A673 (cell line): ENCODE measurements around the gene TSHZ2. TPM values are rescaled to one million over a fixed set of nuclear protein-coding genes. Genes with fewer than 3 reads are reported as not detected.

ENCODE experiments used
- BruUV-seq: library from RNA; stranded (reverse); fragments of 400-500 nt; replicated peaks from 2 replicates; lab custom pipeline; 2021; lab: Mats Ljungman, UMichigan
- CTCF ChIA-PET: fragments of 300-600 bp; sonication (Branson Sonifier 250); formaldehyde crosslinking; loops from one replicate; lab custom pipeline; 2022; ENCODE audit warnings: antibody characterized with exemption; lab: Charles Lee
- POLR2A ChIA-PET: fragments of 300-600 bp; sonication (Branson Sonifier 250); formaldehyde crosslinking; loops from one replicate; lab custom pipeline; 2022; ENCODE audit warnings: antibody characterized with exemption; ENCODE audit not compliant: low non-redundant PET; lab: Charles Lee
- DNase-seq: peaks from one replicate; pipeline ENCODE4 v3.0.0-alpha.2; 2015; ENCODE audit warnings: low spot score
- H3K27ac ChIP-seq: fragments of 200-600 bp; sonication (generic); 2 replicates; pipeline ENCODE4 v1.5.1; 2016; ENCODE audit warnings: mixed run types, low read depth, mild to moderate bottlenecking, mixed read lengths, antibody characterized with exemption, low read length; ENCODE audit not compliant: poor library complexity, severe bottlenecking
- H3K27me3 ChIP-seq: fragments of 200-600 bp; sonication (generic); replicated peaks from 2 replicates; pipeline ENCODE4 v1.6.1; 2017; ENCODE audit warnings: mixed run types, low read depth, mild to moderate bottlenecking, mixed read lengths, antibody characterized with exemption, low read length; ENCODE audit not compliant: insufficient read depth, poor library complexity
- H3K36me3 ChIP-seq: fragments of 200-600 bp; sonication (generic); 2 replicates; pipeline ENCODE4 v1.6.1; 2016; ENCODE audit warnings: mixed run types, mild to moderate bottlenecking, mixed read lengths, antibody characterized with exemption, low read length; ENCODE audit not compliant: insufficient read depth, poor library complexity, severe bottlenecking
- H3K4me1 ChIP-seq: fragments of 200-600 bp; sonication (generic); 2 replicates; pipeline ENCODE4 v1.6.1; 2017; ENCODE audit warnings: mixed run types, mild to moderate bottlenecking, mixed read lengths, antibody characterized with exemption, low read length; ENCODE audit not compliant: insufficient read depth, poor library complexity, severe bottlenecking
- H3K4me3 ChIP-seq: fragments of 200-600 bp; sonication (generic); 2 replicates; pipeline ENCODE4 v1.5.1; 2016; ENCODE audit warnings: low read depth, mixed run types, mild to moderate bottlenecking, mixed read lengths, low read length; ENCODE audit not compliant: poor library complexity, severe bottlenecking
- H3K9me3 ChIP-seq: fragments of 200-600 bp; sonication (generic); 2 replicates; pipeline ENCODE4 v1.6.1; 2016; ENCODE audit warnings: mixed run types, low read depth, mild to moderate bottlenecking, mixed read lengths, antibody characterized with exemption, low read length; ENCODE audit not compliant: poor library complexity, severe bottlenecking
- EZH2 ChIP-seq: fragments of 200-600 bp; sonication (generic); IDR thresholded peaks from 2 replicates; pipeline ENCODE4 v1.6.1; 2017; ENCODE audit warnings: borderline replicate concordance, low read depth, mild to moderate bottlenecking, mixed read lengths, antibody characterized with exemption, low read length; ENCODE audit not compliant: poor library complexity, severe bottlenecking
- intact Hi-C: fragments of 100-400 bp; cut with micrococcal nuclease; formaldehyde crosslinking; loops from one replicate; pipeline ENCODE4 v1.10.0; 2022; ENCODE audit not compliant: unreplicated experiment
- total RNA-seq: library from RNA; stranded (reverse); gene quantifications from 2 replicates; pipeline ENCODE4 v1.2.3, GENCODE V29; 2021
- TF ChIP-seq, protein P1 (sequence below): fragments of 300-800, 200-600 bp; sonication (generic); conservative IDR thresholded peaks from 2 replicates; pipeline ENCODE4 v1.5.1; 2017; ENCODE audit warnings: low read depth, mild to moderate bottlenecking, antibody characterized with exemption, low read length, moderate library complexity, mixed read lengths

The TSHZ2 gene
- total RNA-seq, 1 experiment from 2014 or later = 4.1 TPM

DNA sequence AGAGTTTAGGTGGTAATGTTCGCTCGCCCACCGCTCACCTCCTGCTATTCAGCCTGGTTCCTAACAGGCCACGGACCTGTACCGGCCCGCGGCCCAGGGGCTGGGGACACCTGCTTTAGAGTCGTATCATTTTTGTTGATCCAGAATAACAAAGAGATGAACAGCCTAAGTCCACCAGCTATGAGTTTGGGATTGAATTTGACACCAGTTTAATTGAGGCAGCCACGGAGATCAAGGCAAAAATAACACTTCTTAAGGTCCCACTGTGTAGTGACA, 108.5 kb downstream of the TSHZ2 start:
- DNase-seq = no peak
- ChIA-PET POLR2A (interaction anchor here (0.6 kb wide), 1 partner anchor 25 kb away, joined by 3 read pairs; no protein-coding TSS in a partner anchor), CTCF (no interaction called here)
- no peak for TF ChIP-seq EZH2
- TF ChIP-seq, protein P1, sequence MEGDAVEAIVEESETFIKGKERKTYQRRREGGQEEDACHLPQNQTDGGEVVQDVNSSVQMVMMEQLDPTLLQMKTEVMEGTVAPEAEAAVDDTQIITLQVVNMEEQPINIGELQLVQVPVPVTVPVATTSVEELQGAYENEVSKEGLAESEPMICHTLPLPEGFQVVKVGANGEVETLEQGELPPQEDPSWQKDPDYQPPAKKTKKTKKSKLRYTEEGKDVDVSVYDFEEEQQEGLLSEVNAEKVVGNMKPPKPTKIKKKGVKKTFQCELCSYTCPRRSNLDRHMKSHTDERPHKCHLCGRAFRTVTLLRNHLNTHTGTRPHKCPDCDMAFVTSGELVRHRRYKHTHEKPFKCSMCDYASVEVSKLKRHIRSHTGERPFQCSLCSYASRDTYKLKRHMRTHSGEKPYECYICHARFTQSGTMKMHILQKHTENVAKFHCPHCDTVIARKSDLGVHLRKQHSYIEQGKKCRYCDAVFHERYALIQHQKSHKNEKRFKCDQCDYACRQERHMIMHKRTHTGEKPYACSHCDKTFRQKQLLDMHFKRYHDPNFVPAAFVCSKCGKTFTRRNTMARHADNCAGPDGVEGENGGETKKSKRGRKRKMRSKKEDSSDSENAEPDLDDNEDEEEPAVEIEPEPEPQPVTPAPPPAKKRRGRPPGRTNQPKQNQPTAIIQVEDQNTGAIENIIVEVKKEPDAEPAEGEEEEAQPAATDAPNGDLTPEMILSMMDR = no peak
- peak overlapping the region; percentile 57 for H3K27ac ChIP-seq
- no TSS peak for BruUV-seq
- H3K27me3 ChIP-seq = no peaks in the 10 kb centered on the region
- no peak overlapping the region for H3K4me3 ChIP-seq
- H3K9me3 ChIP-seq = no peaks in the 10 kb centered on the region
- intact Hi-C loops = no loop called here
- H3K4me1 ChIP-seq = peaks cover 67% of the 10 kb centered on the region
- H3K36me3 ChIP-seq = no peaks in the 10 kb centered on the region

DNA sequence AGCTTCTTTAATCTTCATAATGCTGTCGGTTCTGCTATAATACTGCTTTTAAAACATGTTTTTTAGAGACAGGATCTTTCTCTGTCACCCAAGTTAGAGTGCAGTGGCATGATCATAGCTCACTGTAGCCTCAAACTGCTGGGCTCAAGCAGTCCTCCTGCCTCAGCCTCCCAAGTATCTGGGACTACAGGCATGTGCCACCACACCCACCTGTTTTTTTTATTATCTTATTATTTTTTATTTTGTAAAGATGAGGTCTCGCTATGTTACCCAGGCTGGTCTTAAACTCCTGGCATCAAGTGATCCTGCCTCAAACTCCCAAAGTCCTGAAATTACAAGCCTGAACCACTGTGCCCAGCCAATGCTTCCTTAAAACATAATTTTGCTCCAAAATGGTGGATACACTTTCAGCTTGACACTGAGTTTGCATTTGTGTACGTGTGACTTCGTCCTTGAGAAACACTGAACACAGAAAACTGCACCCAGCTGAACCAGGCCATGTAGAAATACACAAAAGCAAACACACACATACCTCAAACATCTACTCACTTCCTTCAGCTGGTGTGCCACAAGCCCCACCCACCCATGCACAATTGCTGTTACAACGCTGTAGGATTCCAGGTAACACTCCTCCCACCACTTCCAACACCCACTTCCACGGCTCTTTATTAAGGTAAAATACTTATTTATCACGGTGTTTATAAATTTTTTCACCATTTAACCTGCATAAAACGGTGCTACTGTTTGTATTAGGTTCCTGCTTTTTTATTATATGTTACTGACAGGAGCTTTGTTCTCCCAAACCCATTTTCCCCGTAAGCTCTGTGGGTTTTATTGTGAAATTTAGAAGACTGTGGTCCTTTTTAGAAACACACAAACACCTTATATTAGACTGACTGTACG, 109.1 kb downstream of the TSHZ2 start:
- TF ChIP-seq, protein P1 = no peak
- TF ChIP-seq EZH2 = no peak
- intact Hi-C loops = no loop called here
- BruUV-seq = no TSS peak

DNA sequence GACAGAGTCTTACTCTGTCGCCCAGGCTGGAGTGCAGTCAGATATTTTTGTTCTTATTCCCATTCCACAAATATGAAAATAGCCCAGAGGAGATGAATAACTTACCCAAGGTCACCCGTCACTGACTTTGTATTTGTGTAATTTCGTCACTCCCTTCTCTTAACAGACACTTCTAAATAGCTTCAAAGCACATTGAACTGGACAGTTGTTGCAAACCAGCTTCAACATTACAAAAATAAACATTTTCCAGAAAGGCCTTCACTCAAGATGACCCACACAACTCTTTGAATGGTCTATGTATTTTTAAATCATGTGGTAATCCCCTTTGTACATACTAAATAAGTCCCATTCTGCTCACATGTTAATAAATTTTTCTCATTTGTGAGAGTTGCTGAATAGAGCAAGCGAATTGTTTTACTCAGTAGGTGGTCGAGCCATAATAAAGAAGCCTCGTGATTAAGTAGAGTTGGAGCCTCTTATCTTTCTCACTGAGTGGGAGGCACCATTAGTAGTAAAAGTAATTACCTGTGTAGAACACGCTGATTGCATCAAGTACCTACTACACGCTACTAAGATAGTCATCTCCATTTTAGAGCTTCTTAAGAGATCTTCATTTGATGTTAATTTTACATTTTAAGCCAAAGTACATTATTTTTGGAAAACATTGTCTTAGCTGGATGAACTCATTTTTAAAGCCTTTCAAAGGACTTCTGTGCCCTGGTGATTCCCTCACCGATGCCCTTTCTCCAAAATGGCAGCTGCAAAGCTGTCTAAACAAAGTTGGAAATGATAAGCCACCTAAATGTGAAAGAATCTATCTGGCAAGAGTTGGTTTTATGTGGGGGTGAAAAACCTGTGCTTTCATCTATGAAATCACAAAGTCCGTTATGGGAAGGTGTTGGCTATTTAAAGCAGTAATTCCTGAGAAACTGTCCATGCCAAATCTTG, 110.0 kb downstream of the TSHZ2 start:
- Histone ChIP-seq H3K4me1 (peaks cover 53% of the 10 kb centered on the region), H3K27ac (no peak overlapping the region), H3K4me3 (no peak overlapping the region), H3K36me3 (no peaks in the 10 kb centered on the region), H3K27me3 (no peaks in the 10 kb centered on the region), H3K9me3 (no peaks in the 10 kb centered on the region)
- no peak for DNase-seq
- no TSS peak for BruUV-seq
- TF ChIP-seq, protein P1 = no peak
- no peak for TF ChIP-seq EZH2
- intact Hi-C loops = no loop called here
- ChIA-PET CTCF (interaction anchor here (0.7 kb wide), 1 partner anchor 742 kb away, joined by 3 read pairs; no protein-coding TSS in a partner anchor), POLR2A (no interaction called here)

More for the DNA sequence above, 109.1 kb downstream of the TSHZ2 start:
- POLR2A ChIA-PET = interaction anchor here (0.6 kb wide), 1 partner anchor 24 kb away, joined by 3 read pairs; no protein-coding TSS in a partner anchor
- no peak for DNase-seq
- Histone ChIP-seq H3K4me1 (peaks cover 62% of the 10 kb centered on the region), H3K27me3 (no peaks in the 10 kb centered on the region), H3K36me3 (no peaks in the 10 kb centered on the region), H3K27ac (peak overlapping the region; percentile 57), H3K4me3 (no peak overlapping the region), H3K9me3 (no peaks in the 10 kb centered on the region)
- CTCF ChIA-PET = interaction anchor here (0.7 kb wide), 1 partner anchor 741 kb away, joined by 3 read pairs; no protein-coding TSS in a partner anchor
